GM18517 (cell line): ENCODE results near the gene ATAD3C.
"Not testable (repeated sequence)": the region's sequence is repeated elsewhere in the genome, so short reads cannot be mapped to it uniquely, and the experiment has no call there.

ENCODE experiments used
- ATAC-seq: cut with Tn5 transposase; IDR thresholded peaks from one replicate; pipeline ENCODE4 v1.9.1; 2021; ENCODE audit warnings: mild to moderate bottlenecking, moderate library complexity; ENCODE audit not compliant: unreplicated experiment

Gene ATAD3C

GRCh38 chr1:1494311-1494710 is 44.8 kb downstream of the ATAD3C start:
- not testable (repeated sequence) for ATAC-seq

- ATAC-seq: not testable (repeated sequence)
These were observed 46.0 kb downstream of the ATAD3C start for GRCh38 chr1:1495461-1495975.

DNA sequence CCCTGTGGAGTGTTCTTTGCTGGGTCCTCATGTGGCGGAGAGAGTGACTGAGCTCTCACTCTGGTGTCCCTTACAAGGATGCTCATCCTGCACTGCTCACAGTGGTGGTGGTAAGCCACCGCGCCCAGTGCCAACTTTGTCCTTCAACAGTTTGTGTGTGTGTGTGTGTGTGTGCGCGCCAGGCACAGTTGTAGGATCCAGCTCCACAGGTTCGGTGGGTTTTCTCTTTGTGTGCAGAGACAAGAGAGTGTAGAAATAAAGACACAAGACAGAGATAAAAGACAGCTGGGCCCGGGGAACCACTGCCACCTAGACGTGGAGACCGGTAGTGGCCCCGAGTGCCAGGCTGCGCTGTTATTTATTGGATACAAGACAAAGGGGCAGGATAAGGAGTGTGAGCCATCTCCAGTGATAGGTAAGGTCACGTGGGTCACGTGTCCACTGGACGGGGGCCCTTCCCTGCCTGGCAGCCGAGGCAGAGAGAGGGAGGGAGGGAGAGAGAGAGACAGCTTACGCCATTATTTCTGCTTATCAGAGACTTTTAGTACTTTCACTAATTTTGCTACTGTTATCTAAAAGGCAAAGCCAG is 55.4 kb downstream of the ATAD3C start:
- ATAC-seq: not testable (repeated sequence)

DNA sequence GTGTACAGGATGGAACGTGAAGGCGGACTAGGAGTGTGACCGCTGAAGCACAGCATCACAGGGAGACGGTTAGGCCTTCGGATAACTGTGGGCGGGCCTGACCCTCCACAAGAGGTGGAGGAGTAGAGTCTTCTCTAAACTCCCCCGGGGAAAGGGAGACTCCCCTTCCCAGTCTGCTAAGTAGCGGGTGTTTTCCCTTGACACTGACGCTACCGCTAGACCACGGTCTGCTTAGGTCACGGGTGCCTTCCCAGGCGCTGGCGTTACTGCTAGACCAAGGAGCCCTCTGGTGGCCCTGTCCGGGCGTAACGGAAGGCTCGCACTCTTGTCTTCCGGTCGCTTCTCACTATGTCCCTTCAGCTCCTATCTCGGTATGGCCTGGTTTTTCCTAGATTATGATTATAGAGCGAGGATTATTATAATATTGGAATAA is 55.9 kb downstream of the ATAD3C start:
- ATAC-seq: not testable (repeated sequence)

GRCh38 chr1:1505801-1506200 is 56.3 kb downstream of the ATAD3C start:
- not testable (repeated sequence) for ATAC-seq

GRCh38 chr1:1507305-1507704 is 57.8 kb downstream of the ATAD3C start:
- no peak for ATAC-seq

GRCh38 chr1:1508775-1509464 is 59.4 kb downstream of the ATAD3C start:
- not testable (repeated sequence) for ATAC-seq

DNA sequence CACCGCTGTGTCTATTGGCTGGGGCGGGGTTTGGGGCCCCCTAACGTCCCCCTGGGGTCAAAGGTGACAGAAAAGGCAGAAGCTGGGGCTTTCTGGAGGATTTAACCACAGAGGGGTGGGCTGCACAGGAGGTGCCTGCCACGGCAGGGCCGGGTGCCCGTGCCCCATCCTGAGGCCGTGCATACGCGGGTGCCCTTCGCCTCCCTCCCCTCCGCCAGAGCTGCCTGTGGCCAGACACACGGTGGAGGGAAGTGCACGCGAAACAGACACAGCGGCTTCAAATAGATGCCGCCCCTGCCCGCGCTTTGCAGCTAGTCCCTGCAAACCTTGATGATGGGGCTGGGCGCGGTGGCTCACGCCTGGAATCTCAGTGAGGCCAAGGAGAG is 60.0 kb downstream of the ATAD3C start:
- ATAC-seq: not testable (repeated sequence)

GRCh38 chr1:1510912-1511532 is 61.5 kb downstream of the ATAD3C start:
- ATAC-seq: no peak

DNA sequence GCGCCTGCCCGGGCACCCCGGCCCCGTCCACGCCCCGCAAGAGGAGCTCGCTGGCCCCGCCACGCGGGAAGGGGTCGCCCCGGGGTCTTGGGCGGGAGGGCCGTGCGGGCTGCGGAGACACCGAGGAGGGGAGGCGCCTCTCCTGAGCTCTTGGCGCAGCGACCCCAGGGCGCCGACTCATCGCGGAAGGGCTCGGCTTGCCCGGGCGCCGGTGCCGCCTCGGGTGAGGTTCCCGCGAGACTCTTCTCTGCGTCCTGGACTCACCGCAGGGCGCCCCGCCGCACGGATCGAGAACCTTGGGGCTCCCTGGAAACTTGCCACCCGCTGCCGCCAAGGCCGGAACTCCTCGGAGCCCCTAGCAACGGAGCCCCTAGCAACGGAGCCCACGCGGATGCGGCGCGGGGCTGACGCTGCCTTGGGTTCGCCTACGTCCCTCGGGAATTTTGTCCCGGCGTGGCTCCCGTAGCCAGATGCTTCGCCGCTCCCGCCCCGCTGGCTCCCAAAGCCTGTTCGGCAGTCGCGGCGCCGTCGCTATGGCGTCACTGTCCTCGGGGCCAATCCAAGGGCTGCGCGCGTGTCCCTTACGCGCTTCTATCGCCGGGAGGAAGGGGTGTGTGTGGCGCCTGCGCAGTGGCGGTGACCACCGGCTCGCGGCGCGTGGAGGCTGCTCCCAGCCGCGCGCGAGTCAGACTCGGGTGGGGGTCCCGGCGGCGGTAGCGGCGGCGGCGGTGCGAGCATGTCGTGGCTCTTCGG is 62.2 kb downstream of the ATAD3C start, which contains the start of gene ATAD3A:
Gene ATAD3A (plus strand): TSS at position 630 of the 753 bp plus-strand sequence. CDS start 107 bp downstream, at position 737.
- ATAC-seq: peak; percentile 87

DNA sequence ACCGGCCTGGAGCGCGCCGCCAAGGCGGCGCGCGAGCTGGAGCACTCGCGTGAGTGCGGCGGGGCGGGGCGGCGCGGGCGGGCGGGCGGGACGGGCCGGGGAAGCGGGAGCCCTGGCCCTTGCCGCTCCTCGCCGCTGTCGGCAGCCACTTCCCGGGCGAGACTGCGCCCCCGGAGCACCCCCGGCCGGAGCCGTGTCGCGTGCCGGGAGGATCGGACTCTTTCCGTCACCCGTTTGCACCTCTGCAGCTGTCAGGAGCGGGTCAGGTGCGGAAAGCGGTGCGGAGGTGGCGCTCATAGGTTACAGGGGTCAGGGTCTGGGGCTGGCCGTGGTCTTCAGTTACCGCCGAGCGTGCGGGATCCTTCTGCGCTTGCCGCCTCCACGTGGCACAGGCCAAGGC is 62.9 kb downstream of the ATAD3C start:
- ATAC-seq: not testable (repeated sequence)

DNA sequence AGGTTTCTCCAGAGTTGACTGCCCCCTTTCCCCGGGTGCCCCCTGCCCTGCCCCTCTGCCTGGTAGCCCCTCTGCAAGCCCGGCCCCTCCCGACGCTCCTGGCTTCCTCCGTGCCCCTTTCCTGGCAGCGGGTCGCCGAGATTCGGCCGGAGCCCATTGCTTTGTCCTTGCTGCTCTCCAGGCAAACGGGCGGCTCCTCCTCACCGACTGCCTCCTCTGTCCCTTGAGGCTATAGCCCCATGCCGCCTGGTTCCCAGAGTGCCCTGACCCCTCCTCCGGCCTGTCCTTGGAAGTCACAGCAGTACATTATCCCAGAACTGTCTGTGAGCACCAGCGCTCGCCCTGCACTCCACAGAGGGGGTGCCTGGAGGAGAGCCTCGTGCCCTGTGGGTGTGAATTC is 64.2 kb downstream of the ATAD3C start:
- not testable (repeated sequence) for ATAC-seq

GRCh38 chr1:1514376-1514775 is 64.9 kb downstream of the ATAD3C start:
- ATAC-seq: not testable (repeated sequence)

DNA sequence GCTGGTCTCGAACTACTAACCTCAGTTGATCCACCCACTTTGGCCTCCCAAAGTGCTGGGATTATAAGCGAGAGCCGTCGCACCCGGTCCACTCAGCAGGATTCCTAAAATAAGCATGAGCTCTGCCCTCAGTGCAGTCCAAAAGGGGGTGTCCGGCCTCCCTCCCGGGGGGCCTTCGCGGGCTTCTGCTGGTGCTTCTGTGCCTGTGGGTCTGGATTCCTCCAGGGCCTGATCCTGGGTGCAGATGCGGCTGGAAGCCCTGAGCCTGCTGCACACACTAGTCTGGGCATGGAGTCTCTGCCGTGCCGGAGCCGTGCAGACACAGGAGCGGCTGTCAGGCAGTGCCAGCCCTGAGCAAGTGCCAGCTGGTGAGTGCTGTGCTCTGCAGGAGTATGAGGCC is 67.4 kb downstream of the ATAD3C start:
- ATAC-seq: not testable (repeated sequence)

- ATAC-seq: no peak
These were observed 68.6 kb downstream of the ATAD3C start for GRCh38 chr1:1517973-1518620.

GRCh38 chr1:1518621-1519007 is 69.1 kb downstream of the ATAD3C start:
- ATAC-seq: not testable (repeated sequence)
